Gastroesophageal sphincter (tissue), 3 donors: ENCODE results near the gene OR5V1.

ENCODE experiments used
- CTCF ChIP-seq, 4 experiments: fragments of 200-600 bp in 2 of 4; fragments of 450-650 bp in 2 of 4; sonication (generic) in 1 of 4; IDR thresholded peaks; one replicate each; pipeline ENCODE4 v1.5.1; 2017 to 2019; ENCODE audit warnings: antibody characterized with exemption in 4 of 4, mild to moderate bottlenecking in 2 of 4, moderate library complexity in 2 of 4
- EP300 ChIP-seq: sonication (generic); formaldehyde crosslinking; IDR thresholded peaks from one replicate; pipeline ENCODE4 v1.6.1; 2017; ENCODE audit warnings: antibody characterized with exemption, mild to moderate bottlenecking
- POLR2AphosphoS5 ChIP-seq: sonication (generic); formaldehyde crosslinking; IDR thresholded peaks from one replicate; pipeline ENCODE4 v1.6.1; 2017; ENCODE audit warnings: antibody characterized with exemption

GRCh38 chr6:29325777-29326176, 42.9 kb downstream of the OR5V1 start:
- TF ChIP-seq CTCF (IDR thresholded peaks at IDR 0.05) (no peak), EP300 (no peak), POLR2AphosphoS5 (no peak)
